GM18861 (cell line): ENCODE measurements around the gene CCT3.
A peak's percentile ranks its signal among the peaks of the same experiment; 100 is the strongest.
"Not testable (repeated sequence)": the region's sequence is repeated elsewhere in the genome, so short reads cannot be mapped to it uniquely, and the experiment has no call there.

Source experiments
- ATAC-seq: cut with Tn5 transposase; IDR thresholded peaks from one replicate; pipeline ENCODE4 v1.9.1; 2021; ENCODE audit not compliant: unreplicated experiment

Gene CCT3

GRCh38 chr1:156337052-156337887, 822 bp downstream of the CCT3 start:
- no peak for ATAC-seq

- no peak for ATAC-seq
These were observed 1.9 kb downstream of the CCT3 start for GRCh38 chr1:156336242-156336641.

GRCh38 chr1:156323179-156323578, 14.9 kb downstream of the CCT3 start:
- not testable (repeated sequence) for ATAC-seq

GRCh38 chr1:156320560-156320959, 17.5 kb downstream of the CCT3 start:
- no peak for ATAC-seq

DNA sequence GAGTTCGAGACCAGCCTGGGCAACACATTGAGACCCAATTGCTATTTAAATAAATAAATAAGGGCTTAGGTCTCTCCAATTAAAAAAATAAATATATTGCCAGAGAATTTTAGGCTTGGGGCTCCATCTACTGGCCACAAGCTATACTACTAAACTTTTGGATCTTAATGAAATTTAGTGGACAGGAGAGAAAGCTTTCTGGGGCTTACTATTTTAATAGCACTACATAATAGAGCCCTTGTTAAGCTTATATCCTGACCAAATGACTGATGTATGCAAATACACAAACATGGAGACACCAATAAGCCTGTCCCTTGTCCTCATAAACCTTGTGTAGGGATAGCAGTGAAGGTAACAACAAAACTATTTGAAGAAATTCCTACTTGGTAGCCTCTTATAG, 18.4 kb downstream of the CCT3 start:
- ATAC-seq, result no peak

GRCh38 chr1:156316909-156317308, 21.2 kb downstream of the CCT3 start:
- ATAC-seq, result no peak

- ATAC-seq, result no peak
These were observed 27.1 kb downstream of the CCT3 start for GRCh38 chr1:156310962-156311361.

DNA sequence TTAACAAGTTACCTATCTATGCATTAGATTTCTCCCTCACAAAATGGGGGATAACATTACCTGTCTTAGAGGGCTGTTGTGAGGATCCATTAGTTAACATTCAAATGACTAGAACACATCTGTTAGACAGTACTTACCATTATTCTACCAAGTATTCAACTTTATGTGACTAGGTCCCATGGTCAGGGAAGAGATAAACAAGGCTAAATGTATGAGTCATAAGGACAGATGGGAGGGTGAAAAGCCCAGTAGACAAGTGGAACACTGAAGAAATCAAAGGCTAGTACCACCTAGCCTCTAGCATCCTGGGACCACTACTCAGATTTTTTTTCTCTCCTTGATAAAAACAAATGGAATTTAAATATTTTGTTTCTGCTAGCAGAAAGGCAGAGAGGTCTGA, 30.0 kb downstream of the CCT3 start:
- no peak for ATAC-seq

- no peak for ATAC-seq
These were observed 32.9 kb downstream of the CCT3 start for GRCh38 chr1:156305215-156305614.

DNA sequence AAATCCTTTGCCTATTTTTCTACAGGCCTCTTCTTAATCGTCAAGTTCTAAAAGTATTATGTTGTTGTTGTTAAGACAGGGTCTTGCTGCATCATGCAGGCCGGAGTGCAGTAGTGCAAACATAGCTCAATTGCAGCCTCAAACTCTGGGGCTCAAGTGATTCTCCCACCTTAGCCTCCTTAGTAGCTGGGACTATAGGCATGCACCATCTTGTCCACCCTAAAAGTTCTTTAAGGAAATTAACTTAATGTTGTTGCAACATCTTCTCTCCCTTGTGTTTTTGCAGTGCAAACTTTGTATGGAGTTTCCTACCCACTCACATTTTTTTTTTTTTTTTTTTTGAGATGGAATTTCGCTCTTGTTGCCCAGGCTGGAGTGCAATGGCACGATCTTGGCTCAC, 34.9 kb downstream of the CCT3 start:
- no peak for ATAC-seq

- no peak for ATAC-seq
These were observed 39.2 kb downstream of the CCT3 start, which contains the start of gene VHLL for GRCh38 chr1:156298852-156299357. TSS of gene VHLL (minus strand) at chr1:156299307. CDS start at chr1:156299189, 118 bp downstream.

GRCh38 chr1:156295391-156295947, 42.6 kb downstream of the CCT3 start, which contains the start of gene GLMP:
TSS of gene GLMP (minus strand) at chr1:156295679. CDS start at chr1:156295645, 34 bp downstream.
- ATAC-seq, result no peak

- ATAC-seq, result no peak
These were observed 44.2 kb downstream of the CCT3 start for GRCh38 chr1:156293895-156294294.

DNA sequence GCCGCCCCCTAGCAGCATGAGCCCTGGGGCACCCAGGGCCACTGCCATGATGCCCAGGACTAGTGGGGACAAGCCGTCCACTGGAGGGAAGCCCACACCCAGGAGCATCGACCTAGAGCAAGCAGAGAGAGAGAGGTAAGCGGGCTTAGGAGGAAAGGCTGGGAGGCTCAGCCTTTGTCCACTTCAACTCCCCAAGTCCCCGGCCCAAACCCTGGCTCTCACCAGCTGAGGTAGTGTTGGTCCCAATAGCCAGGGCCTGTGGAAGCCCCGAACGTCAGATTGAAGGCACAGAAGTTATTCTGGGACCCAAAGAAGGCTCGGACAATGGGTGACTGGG, 45.0 kb downstream of the CCT3 start:
- ATAC-seq, result no peak

GRCh38 chr1:156291226-156292061, 46.6 kb downstream of the CCT3 start:
- ATAC-seq, result peak; percentile 62

DNA sequence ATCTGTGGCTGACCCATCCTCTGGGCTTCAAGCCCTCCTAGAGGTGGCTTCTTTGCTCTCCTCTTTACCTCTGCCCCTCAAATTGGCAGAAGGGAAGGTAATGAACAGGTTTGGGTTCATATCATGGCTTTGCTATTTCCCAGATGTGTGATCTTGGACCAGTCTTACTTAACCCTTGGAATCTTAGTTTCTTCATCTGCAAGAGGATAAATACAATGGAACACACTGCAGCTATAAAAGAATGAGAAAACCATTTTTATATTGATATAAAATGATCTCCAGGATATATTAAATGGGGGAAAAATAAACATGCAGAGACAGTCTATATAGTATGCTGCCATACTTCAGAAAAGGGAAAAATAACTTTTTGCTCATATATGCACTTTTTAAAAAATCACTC, 48.2 kb downstream of the CCT3 start:
- ATAC-seq, result no peak

GRCh38 chr1:156286061-156286460, 52.0 kb downstream of the CCT3 start:
- no peak for ATAC-seq

- ATAC-seq, result no peak
These were observed 52.7 kb downstream of the CCT3 start for GRCh38 chr1:156285437-156285836.

GRCh38 chr1:156284757-156285156, 53.3 kb downstream of the CCT3 start:
- ATAC-seq, result no peak

GRCh38 chr1:156284112-156284511, 54.0 kb downstream of the CCT3 start, which contains the start of gene TMEM79:
TSS of gene TMEM79 (plus strand) at chr1:156284325. CDS start at chr1:156285227, 902 bp downstream.
- no peak for ATAC-seq

DNA sequence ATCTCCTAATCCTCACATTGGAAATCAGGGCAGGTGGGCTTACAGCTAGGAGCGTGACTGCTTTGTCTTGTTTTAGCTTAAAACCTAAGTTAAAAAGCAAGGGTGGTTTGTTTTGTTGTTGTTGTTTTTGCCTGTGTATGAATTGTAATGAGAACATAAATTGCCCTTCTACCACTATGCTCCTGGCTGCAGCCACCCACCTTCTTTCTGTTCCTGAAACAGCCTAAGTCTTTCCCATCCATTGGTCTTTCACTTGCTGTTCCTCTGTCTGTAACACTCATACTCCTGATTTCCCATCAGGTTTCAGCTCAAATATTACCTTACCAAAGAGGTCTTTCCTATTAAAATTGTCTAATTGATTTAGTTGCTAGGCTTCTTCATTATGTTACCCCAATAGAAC, 54.6 kb downstream of the CCT3 start:
- ATAC-seq, result no peak
